ENCODE results near the gene SNX27.
"Not testable (repeated sequence)": the region's sequence is repeated elsewhere in the genome, so short reads cannot be mapped to it uniquely, and the experiment has no call there.

SNX27 gene

DNA sequence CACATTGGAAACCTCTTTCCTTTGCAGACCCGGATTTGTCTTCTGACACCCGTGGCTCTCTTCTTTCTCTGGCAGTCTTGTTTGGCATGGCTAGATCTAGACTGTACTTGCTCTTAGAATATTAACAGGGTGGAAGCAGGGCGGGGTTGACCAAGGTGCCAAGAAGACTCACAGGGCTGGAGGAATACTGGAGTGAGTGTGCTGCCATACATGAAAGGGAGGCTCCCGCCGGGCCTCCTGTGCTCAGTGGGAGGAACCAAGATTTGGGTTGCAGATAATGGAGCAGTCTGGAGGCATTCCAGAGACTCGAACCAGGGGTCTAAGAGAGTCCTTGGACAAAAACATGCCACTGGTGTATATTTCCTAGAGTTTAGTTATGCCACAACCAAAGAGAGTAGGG lies 27.6 kb upstream of the SNX27 start:
- no peak overlapping the region for H3K4me3 ChIP-seq (ENCODE audit: low read length)
- TF ChIP-seq ZNF274 (IDR thresholded peaks at IDR 0.05; ENCODE audit: low read depth, low read length), result no peak

DNA sequence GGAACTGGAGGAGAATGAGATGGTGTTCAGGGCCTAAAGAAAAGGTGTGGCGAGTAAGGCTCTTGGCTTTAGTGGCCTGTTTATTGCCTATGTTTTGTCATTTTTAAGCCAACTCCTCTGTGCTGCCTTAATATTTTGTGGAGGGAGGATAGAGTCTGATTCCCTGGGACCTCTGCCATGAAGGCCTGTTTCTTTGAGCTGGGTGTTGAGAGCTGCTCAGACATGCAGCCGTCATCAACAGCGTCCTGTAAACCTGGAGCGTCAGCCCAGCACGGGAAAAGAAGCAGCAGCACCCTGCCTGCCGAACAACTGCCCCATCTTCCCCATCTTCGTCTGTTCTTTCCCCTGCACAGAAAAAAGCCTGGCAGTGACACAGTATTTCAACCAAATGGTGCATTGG lies 27.1 kb upstream of the SNX27 start:
- no peak overlapping the region for H3K4me3 ChIP-seq (ENCODE audit: low read length)
- no peak for TF ChIP-seq ZNF274 (IDR thresholded peaks at IDR 0.05; ENCODE audit: low read depth, low read length)

DNA sequence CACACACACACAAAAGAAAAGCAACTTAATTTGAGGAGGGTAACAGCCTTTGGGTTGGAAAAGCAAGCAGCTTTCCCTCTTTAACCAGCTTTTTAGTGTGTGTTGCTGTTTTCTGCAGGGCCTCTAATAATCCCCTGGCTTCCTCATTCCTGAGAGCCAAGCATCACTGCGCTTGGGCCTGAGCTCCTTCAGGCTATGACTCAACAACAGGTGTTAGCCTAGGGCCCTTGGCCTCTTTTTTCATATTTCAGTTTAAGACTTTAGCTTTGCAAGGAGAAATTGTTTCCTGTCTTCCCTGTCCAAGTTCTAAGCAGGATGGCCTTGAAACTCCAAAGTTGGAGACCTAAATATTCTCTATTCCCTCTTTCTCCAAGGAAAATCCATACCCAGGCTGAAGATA lies 26.2 kb upstream of the SNX27 start:
- TF ChIP-seq ZNF274 (IDR thresholded peaks at IDR 0.05; ENCODE audit: low read depth, low read length), result no peak
- H3K4me3 ChIP-seq (ENCODE audit: low read length), result no peak overlapping the region

DNA sequence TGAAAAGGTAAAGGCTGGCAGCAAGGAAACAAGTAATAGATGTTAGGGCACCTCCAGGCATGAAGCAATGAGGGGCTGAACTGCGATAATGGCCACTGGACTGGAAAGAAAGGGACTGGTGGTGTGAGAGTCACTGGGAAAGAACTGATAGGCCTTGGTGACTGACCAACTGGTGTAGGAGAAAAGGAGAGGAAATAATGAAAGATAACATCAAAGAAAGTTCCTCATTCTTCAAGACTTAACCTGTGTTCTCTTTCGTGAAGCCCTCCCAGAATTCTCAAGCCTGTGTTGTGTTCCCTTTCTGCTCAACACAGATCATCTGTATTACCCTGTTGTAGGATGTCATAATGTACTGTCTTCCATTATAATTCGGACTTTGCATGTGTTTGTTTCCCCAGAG lies 20.9 kb upstream of the SNX27 start:
- H3K4me3 ChIP-seq (ENCODE audit: low read length), result no peak overlapping the region

DNA sequence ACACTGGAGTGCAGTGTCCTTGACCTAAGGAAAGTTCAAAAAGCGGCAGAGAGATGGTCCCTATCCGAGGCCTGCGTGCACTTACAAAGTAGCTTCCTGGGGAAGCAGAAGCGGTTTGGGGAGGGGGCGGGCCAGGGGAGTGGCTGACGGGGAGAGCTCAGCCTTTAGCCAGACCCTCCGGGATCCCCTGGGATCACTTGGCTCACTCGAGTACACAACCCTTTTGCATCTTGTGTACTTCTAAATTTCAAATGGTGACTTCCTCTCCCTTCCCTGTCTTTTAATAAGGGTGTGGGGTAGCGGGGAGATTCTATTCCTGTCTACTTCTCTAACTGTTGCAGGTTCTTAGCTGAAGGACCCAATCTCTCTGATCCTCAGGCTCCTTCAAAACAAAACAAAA lies 18.1 kb upstream of the SNX27 start:
- H3K4me3 ChIP-seq (ENCODE audit: low read length), result no peak overlapping the region
- TF ChIP-seq ZNF274 (IDR thresholded peaks at IDR 0.05; ENCODE audit: low read depth, low read length), result no peak

More for the DNA sequence above, 20.9 kb upstream of the SNX27 start:
- no peak for TF ChIP-seq ZNF274 (IDR thresholded peaks at IDR 0.05; ENCODE audit: low read depth, low read length)

DNA sequence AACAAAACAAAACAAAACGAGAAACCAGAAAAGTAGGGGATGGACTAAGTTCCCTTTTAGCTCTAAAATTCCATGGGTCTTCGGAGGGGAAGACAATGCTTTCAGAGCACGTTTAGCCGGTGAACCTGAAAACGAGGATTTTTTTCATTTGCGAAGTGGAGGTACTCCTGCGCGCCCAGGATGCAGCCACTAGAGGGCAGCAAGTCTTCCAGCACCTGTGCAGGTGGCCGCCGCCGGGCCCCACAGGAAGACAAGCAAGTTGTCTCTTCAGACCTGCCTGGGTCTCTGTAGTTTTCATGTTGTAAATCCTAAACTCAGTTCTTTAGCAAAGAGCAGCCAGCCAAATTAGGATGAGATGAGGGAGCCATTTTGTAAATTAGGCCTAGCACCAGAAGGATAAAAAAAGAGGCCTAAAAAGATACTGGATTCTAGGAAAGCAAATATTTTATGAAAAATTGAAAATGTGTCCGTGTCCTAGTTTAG lies 17.7 kb upstream of the SNX27 start:
- no peak overlapping the region for H3K4me3 ChIP-seq (ENCODE audit: low read length)
- no peak for TF ChIP-seq ZNF274 (IDR thresholded peaks at IDR 0.05; ENCODE audit: low read depth, low read length)

DNA sequence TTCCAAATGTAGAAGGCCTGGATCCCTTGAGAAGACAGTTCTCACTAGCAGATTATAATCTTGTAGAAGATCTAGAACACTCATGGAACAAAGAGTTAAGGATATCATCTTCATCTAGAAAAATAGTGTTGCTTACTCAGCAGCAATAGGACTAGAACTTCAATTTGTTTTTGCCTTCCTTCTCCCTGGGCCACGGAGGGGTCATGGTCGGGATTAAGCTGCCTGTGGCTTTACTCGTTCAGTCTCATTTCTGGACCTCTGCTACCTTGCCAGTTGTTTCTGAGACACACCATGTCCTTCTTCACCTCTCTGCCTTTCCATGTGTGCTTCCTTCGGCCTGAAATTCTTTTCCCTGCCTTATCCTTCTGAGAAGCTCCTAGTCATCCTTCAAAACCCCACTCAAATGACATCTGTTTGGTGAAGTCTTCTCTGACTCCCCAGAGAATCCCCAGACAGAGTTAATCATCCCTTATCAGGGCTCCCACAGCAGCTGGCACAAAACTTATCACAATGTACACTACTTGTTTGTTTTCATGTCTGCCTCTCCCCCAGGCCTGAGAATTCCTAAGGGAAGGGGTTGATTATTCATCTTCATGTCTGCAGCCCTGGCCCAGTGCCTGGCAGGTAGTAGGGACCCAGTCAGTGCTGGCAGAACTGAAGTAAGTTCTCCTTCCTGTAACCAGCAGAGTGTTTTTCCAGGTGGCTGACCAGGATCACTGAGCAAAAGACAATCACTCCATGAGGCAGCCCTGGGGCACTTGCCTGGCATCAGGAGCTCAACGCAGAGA lies 15.5 kb upstream of the SNX27 start:
- H3K4me3 ChIP-seq (ENCODE audit: low read length), result no peak overlapping the region
- TF ChIP-seq ZNF274 (IDR thresholded peaks at IDR 0.05; ENCODE audit: low read depth, low read length), result no peak

DNA sequence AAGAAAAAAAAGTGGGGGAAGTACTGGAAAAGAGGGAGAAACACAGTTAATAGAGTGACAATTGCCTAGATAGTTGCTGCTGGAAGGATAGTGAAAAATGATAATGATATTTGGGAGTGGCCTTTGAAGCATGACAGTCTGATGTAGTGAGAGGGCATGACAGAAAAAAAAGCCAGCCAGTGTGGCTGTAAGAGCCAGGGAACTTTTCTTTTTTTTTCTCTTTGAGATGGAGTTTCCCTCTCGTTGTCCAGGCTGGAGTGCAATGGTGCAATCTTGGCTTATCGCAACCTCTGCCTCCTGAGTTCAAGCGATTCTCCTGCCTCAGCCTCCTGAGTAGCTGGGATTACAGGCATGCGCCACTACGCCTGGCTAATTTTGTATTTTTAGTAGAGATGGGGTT lies 9.3 kb upstream of the SNX27 start:
- not testable (repeated sequence) for H3K4me3 ChIP-seq (ENCODE audit: low read length)

DNA sequence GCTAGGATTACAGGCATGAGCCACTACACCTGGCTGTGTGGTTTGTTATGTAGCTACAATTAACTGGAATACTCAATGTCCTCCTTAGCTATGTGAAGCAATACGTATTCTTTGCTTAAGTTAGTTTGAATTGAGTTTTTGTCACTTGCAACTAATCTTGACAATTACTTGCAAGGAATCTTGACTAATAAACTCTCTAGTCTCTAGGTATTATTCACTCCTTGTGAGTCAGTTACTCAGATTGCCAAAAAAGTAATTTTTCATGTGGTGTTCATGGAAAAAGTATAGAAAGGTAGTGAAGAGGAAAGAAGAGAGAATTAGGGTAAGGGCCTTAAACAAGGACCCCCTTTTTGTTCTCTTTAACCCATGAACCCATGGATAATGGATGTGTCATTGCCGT lies 7.6 kb upstream of the SNX27 start:
- TF ChIP-seq ZNF274 (IDR thresholded peaks at IDR 0.05; ENCODE audit: low read depth, low read length), result no peak
- no peak overlapping the region for H3K4me3 ChIP-seq (ENCODE audit: low read length)

DNA sequence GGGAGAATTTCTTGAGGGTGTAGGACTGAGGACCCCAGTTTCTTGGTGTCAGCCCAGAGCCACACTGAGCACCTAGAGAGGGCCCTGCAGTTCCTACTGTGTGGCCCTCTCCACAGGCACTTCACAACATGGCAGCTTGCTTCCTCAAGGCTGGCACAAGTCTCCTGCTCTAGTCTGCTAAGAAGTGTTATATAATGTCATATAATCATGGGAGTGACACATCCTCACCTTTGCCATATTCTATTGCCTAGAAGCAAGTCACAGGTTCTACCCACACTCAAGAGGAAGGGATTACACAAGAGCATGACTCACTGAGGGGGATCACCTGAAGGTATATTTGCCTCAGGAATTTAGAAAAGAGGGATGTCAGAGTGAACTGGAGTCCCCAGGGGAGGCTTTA lies 5.5 kb upstream of the SNX27 start:
- H3K4me3 ChIP-seq (ENCODE audit: low read length), result no peak overlapping the region
- TF ChIP-seq ZNF274 (IDR thresholded peaks at IDR 0.05; ENCODE audit: low read depth, low read length), result no peak

DNA sequence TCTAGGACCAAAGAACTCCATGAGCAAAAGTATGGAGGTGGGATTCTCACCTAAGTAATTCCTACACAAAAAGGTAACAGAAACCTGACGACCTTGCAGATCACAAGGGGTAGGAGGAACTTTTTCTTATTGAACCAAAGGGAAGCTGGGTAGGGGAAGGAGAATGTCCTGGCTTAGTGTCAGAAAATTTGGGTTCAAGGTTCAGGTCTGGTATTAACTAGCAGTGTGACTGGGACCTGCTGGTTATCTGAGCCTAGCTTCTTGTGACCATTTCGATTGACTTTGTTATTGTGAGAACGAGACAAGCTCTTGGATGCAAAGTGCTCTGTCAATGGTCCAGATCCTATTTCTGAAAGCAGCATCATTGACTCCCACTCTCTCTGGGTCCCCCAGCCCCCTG lies 5.0 kb upstream of the SNX27 start:
- no peak overlapping the region for H3K4me3 ChIP-seq (ENCODE audit: low read length)
- no peak for TF ChIP-seq ZNF274 (IDR thresholded peaks at IDR 0.05; ENCODE audit: low read depth, low read length)

DNA sequence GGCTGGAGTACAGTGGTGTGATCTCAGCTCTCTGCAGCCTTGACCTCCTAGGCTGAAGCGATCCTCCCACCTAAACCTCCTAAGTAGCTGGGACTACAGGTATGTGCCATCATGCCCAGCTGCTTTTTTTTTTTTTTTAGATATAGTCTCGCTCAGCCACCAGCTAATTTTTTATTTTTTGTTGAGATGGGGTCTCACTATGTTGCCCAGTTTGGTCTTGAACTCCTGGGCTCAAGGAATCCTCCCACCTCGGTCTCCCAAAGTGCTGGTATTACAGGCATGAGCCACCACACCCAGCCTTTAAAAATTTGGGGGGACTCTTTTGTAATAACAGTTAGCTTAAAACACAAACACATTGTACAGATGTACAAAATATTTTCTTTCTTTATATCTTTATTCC lies 1.7 kb upstream of the SNX27 start:
- no peak overlapping the region for H3K4me3 ChIP-seq (ENCODE audit: low read length)
- no peak for TF ChIP-seq ZNF274 (IDR thresholded peaks at IDR 0.05; ENCODE audit: low read depth, low read length)

DNA sequence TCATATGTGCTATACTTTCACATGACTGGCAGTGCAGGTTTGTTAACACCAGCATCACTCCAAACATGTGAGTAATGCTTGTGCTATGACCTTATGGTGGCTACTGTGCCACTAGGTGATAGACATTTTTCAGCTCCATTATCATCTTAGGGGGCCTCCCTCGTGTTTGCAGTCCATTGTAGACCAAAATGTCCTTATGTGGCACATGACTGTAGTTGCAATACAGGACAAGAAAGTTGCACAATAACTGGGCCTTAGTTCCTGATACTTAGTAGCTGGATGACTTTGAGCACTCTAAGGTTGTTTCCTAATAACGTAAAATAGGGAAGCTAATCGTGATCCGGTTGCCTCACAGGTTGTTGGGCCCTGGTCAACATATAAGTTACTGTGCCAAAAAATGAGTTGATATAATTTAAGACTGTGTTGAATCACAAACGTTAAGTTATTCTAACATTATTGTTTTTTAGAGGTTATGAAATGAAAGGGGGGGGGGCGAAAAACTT lies 511 bp upstream of the SNX27 start:
- H3K4me3 ChIP-seq (ENCODE audit: low read length), result no peak overlapping the region
- no peak for TF ChIP-seq ZNF274 (IDR thresholded peaks at IDR 0.05; ENCODE audit: low read depth, low read length)

DNA sequence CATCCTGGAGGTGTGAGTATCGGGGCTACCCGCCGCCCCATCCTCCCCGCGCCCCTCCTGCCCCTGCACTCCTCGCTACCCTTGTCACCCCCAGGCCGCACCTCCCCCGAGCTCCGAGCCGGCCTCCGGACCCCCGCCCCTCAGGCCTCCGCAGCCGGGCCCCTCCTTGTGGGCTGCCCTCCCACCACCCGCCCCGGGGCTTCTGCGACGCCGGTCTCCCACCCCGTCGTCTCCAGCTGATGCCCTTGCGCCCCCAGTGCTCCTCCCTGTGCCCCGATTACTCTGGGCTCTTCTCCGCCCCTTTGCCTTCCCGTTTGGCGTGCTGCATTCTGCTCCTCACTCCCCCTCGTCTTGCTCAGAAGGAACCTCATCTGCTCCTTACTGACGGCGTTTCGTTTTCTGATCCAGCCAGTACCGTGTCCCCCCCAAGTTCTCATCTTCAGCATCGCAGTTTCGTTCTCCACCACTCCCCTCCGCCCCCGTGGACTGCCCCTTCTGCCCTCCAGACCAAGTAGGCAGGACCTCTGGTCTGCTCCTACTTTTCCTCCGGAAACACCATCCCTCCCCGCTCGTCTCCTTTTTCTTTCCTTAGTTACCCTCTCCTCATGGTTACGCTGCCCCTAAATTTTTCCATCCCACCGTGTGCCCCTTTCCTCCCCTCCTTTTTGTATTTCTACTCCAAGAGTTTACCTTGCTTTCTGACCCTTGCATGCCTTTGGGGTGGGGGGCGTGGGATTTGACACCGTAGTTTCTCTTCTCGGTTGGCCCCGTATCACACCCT lies 841 bp downstream of the SNX27 start:
- no peak for TF ChIP-seq ZNF274 (IDR thresholded peaks at IDR 0.05; ENCODE audit: low read depth, low read length)

DNA sequence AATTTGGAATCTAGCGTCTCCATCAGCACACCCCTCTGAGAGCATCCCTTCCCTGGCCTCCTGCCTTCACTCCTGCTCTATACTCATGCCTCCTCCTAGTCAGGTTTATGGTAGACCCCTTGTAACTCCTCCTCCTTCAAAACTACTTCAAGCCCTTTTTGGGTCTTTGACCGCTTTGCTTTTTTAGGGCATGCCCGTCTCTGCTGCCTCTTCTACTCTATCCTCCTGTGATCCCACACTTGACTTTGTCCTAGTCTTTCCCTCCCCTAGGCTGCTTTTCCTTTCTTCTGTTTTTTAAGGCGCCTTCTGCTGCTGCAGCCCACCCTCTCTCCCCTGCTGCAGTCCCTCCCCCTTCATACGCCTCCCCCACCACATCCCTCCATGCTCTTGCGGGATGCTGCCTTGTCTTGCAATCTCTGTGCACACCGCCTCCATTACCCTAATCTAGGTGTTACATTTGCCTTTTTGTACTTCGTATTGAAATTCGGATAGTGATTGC lies 1.5 kb downstream of the SNX27 start:
- peak overlapping the region; percentile 62 for H3K4me3 ChIP-seq (ENCODE audit: low read length)
- TF ChIP-seq ZNF274 (IDR thresholded peaks at IDR 0.05; ENCODE audit: low read depth, low read length), result no peak

More for the DNA sequence above, 841 bp downstream of the SNX27 start:
- peak overlapping the region; percentile 62 for H3K4me3 ChIP-seq (ENCODE audit: low read length)

Data from GM08714 (cell line).